C4-2B (cell line): ENCODE results near the gene DPYSL3.

Source experiments
- CTCF ChIP-seq: fragments of 450-650 bp; conservative IDR thresholded peaks from 2 replicates; pipeline ENCODE4 v1.5.1; 2017; ENCODE audit warnings: mild to moderate bottlenecking
- ZFX ChIP-seq: fragments of 450-650 bp; IDR thresholded peaks from 2 replicates; pipeline ENCODE4 v1.6.1; 2017

GRCh38 chr5:147453875-147454814 lies 55.7 kb downstream of the DPYSL3 start:
- TF ChIP-seq ZFX (no peak), CTCF (peak; percentile 96)
